HAP-1 (cell line): ENCODE data around the gene CMTM7.

Source experiments
- DNase-seq, 2 experiments: peaks; one replicate each; pipeline ENCODE4 v3.0.0-alpha.2; 2016 to 2020; ENCODE audit warnings: low spot score in 2 of 2
- H3K27me3 ChIP-seq: fragments of 250-450 bp; sonication (Bioruptor Pico); 2 replicates; pipeline ENCODE4 v1.5.1; 2020; ENCODE audit warnings: low read depth, mild to moderate bottlenecking, moderate library complexity
- H3K36me3 ChIP-seq: fragments of 250-450 bp; sonication (Bioruptor Pico); replicated peaks from 2 replicates; pipeline ENCODE4 v1.5.1; 2020; ENCODE audit warnings: mild to moderate bottlenecking
- H3K4me1 ChIP-seq: fragments of 250-450 bp; sonication (Bioruptor Pico); 2 replicates; pipeline ENCODE4 v1.5.1; 2020; ENCODE audit warnings: mild to moderate bottlenecking
- H3K4me3 ChIP-seq: fragments of 250-450 bp; sonication (Bioruptor Pico); 2 replicates; pipeline ENCODE4 v1.5.1; 2020; ENCODE audit warnings: mild to moderate bottlenecking, moderate library complexity
- H3K9me3 ChIP-seq: fragments of 250-450 bp; sonication (Bioruptor Pico); 2 replicates; pipeline ENCODE4 v1.5.1; 2020; ENCODE audit warnings: mild to moderate bottlenecking, moderate library complexity
- in situ Hi-C: fragments of 300-500 bp; cut with MboI; formaldehyde crosslinking; loops from 3 replicates; pipeline ENCODE4 v1.14.3; 2020; ENCODE audit warnings: low sequenced_read_pairs, inconsistent platforms, mixed read lengths

Gene CMTM7

DNA sequence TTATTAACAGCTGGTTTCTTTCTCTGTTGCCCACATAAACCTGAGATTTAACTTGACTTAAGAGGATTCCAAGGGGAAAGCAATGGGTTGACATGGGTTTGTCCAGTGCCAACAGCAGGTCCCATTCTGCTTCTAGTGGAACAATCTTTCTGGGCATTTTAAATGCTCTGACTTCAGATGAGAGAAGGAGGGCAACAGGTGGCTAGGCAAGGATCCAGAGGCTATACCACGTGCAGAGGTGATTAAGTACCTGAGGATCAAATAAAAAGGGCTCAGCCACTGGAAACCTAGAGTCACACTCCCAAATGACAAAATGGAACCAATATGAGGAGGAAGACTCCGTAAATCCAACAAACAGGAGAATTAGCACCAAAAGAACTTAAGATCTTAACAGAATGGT is 82.5 kb downstream of the CMTM7 start:
- in situ Hi-C loops: loop anchor here (10.0 kb wide), 1 partner anchor 179 kb away; no protein-coding TSS in a partner anchor
- Histone ChIP-seq H3K4me3 (no peak overlapping the region), H3K4me1 (no peaks in the 10 kb centered on the region), H3K9me3 (no peaks in the 10 kb centered on the region), H3K36me3 (no peaks in the 10 kb centered on the region), H3K27me3 (no peaks in the 10 kb centered on the region)
- no peak for DNase-seq

GRCh38 chr3:32480604-32481003 is 89.0 kb downstream of the CMTM7 start:
- in situ Hi-C loops: no loop called here
- Histone ChIP-seq H3K27me3 (no peaks in the 10 kb centered on the region), H3K4me3 (no peak overlapping the region), H3K9me3 (no peaks in the 10 kb centered on the region), H3K36me3 (0 out of 2 replicates have a peak, but pooled peaks cover 5% of the 10 kb centered on the region), H3K4me1 (no peaks in the 10 kb centered on the region)
- DNase-seq: no peak

DNA sequence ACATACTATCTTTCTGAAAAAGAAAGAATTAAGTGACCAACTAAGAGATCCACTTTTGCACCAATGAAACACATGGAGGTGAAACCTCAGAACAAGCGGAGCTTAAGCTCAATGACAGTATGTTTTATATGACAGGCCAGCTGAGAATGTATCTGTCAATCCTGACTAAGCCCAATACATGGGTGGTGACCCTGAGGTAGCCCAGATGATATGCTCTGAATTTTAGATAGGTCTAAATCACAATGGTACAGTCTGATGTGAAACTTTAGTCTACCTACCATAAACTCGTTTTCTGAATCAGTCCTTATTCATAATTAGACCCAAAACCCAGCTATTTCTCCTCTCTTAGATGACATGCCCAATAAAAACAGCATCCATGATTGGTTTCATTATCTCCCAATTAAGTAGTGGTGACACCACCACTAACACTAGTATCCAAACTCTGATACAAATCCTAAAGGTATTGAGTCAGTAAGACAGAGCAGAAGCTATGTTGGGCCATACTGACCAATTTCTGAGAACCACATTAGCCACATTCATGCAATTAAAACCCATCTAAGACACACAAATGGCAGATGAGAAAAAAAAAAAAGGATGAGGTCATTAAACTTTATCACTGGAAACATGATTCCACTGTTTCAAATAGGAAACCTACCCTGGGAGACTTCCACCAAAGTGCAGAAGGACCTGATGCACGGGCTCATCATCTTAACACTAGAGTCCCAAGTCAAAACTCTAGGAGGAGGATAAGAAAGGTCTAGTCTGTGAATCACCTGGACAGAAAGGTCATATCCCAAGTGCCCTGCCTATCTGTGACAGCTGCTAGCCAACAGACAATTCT is 90.4 kb downstream of the CMTM7 start:
- Histone ChIP-seq H3K9me3 (no peaks in the 10 kb centered on the region), H3K4me3 (no peak overlapping the region), H3K36me3 (0 out of 2 replicates have a peak, but pooled peaks cover 5% of the 10 kb centered on the region), H3K27me3 (no peaks in the 10 kb centered on the region), H3K4me1 (no peaks in the 10 kb centered on the region)
- DNase-seq: no peak
- in situ Hi-C loops: no loop called here

- Histone ChIP-seq H3K36me3 (0 out of 2 replicates have a peak, but pooled peaks cover 5% of the 10 kb centered on the region), H3K4me3 (no peak overlapping the region), H3K27me3 (no peaks in the 10 kb centered on the region), H3K4me1 (no peaks in the 10 kb centered on the region), H3K9me3 (no peaks in the 10 kb centered on the region)
- in situ Hi-C loops: no loop called here
- no peak for DNase-seq
Measured at GRCh38 chr3:32482693-32483092, 91.0 kb downstream of the CMTM7 start.

DNA sequence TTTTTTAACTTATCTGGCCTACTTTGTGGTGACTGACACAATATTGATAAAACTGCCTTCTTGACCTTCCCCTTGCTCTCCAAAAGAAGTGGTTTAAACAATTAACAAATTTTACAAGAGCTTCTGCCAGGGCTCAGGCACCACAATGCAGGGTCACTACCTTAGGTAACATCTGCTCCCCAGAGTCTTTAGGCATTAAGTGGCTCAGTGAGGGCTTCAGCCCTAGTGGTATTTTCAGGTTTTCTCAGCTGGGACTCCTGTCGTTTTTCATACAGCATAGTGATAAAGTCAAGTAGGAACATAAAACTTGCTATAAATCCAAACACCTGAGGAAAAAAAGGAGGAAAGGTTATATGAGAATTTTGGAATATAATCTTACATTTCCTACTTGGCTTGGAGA is 92.1 kb downstream of the CMTM7 start:
- no peaks in the 10 kb centered on the region for H3K27me3 ChIP-seq
- H3K4me3 ChIP-seq: no peak overlapping the region
- DNase-seq: no peak
- H3K36me3 ChIP-seq: 0 out of 2 replicates have a peak, but pooled peaks cover 5% of the 10 kb centered on the region
- no peaks in the 10 kb centered on the region for H3K4me1 ChIP-seq
- H3K9me3 ChIP-seq: no peaks in the 10 kb centered on the region
- in situ Hi-C loops: no loop called here

DNA sequence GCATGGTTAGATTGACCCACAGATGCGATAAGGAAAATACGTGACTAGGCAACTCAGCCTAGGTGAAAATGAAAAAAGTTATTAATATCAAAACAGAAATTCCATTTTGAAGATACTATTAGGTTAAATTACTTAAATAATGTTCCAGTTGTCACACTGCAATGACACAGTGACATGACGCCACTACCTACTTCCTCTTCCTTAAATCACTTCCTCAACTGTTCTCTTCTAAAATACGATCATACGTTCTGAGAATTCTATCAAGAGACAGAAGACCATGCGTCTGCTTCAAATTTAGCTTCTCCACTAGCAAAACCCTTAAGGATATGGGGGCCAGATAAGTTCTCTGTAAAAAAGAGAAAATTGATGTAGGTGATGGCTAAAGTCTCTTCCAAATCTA is 92.8 kb downstream of the CMTM7 start:
- Histone ChIP-seq H3K36me3 (0 out of 2 replicates have a peak, but pooled peaks cover 5% of the 10 kb centered on the region), H3K27me3 (no peaks in the 10 kb centered on the region), H3K4me3 (no peak overlapping the region), H3K4me1 (no peaks in the 10 kb centered on the region), H3K9me3 (no peaks in the 10 kb centered on the region)
- in situ Hi-C loops: no loop called here
- DNase-seq: no peak

DNA sequence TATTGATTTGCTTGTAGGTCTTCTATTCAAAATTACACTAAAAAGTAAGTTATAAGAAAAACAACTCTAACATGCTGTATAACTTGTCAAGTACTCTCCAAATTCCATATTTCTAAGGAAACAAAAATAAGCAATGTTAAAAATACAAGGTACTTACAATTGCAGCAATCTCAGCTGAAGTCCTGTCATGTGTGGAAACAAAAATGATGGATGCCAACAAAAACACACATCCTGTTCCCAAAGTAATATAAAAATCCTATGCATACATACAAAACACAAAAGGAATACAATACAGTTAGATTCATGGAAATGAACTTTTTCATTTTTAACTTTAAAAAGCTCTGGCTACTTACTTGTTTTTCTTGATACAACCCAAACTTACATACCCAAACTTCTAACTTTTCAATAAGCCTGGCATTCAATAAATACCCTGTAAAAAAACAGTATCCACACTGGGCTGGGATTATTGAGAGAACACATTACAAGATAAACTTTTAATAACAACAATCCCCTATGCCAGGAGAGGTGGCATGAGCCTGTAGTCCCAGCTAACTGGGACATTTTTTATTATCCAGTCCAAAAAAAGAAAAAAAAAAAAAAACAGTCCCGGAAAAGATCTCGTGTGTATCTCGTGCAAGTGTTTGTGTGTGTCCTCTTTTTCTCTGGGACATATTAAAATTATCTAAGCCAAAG is 96.3 kb downstream of the CMTM7 start:
- no peak overlapping the region for H3K4me3 ChIP-seq
- DNase-seq: no peak
- 0 out of 2 replicates have a peak, but pooled peaks cover 5% of the 10 kb centered on the region for H3K36me3 ChIP-seq
- no peaks in the 10 kb centered on the region for H3K4me1 ChIP-seq
- H3K9me3 ChIP-seq: no peaks in the 10 kb centered on the region
- in situ Hi-C loops: no loop called here
- H3K27me3 ChIP-seq: no peaks in the 10 kb centered on the region

DNA sequence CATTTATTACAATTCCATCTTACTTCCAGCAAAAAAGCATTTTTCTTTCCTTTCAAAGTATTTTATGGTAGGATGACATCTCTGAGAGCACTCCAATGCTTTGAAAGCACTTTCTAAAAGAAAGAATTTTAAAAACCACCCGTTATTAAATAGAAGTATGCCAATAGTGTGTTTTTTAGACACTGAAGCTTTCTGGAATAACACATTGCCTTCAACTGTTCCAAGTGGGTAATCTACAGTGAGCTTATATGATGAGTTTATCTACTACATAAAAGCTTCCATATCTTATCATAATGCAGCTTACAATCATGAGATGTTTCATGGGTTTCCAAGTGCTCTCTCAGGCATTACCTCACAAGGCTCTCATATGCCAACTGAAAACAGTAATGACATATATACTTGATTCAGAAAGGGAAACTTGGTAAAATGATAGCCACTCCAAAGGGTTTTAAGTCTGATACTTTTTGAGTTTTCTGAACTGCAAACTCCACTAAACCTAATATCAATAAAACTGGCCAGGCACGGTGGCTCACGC is 96.9 kb downstream of the CMTM7 start:
- Histone ChIP-seq H3K9me3 (no peaks in the 10 kb centered on the region), H3K4me1 (no peaks in the 10 kb centered on the region), H3K27me3 (no peaks in the 10 kb centered on the region), H3K36me3 (0 out of 2 replicates have a peak, but pooled peaks cover 5% of the 10 kb centered on the region), H3K4me3 (no peak overlapping the region)
- no peak for DNase-seq
- in situ Hi-C loops: no loop called here

DNA sequence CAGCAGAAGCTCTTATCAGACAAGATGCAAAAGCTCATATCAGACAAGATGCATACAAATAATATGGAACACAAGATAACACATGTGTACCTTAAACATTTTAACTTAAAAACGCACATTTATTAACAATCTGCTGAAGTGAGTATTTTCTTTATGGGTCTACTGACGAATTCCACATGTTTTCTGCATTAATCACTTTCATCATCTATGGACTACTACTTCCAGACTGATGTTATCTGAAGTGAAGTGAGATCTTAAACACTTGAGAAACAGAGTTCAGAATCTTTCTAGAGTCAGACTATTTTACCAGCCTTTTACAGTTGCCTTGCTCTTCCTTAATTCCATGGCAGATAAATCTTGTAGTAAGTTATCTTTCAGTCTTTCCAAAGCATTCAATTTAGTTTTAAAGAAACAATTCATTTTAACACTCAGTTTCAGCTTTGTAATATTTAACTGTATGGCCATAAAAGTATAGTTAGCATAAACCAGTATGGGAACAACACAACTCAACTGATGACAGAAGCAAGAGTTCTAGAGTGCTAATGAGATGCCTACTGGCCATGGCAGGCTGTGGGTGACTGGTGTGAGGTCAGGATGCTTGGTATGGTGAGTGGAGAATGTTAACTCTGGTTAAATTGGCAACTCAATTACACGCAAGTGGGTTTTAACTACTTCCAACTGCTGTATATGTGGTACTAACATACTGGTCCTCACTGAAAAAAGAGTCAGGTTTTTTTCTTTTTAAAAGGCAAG is 101.2 kb downstream of the CMTM7 start:
- no peak for DNase-seq
- Histone ChIP-seq H3K27me3 (no peaks in the 10 kb centered on the region), H3K4me1 (no peaks in the 10 kb centered on the region), H3K36me3 (no peaks in the 10 kb centered on the region), H3K9me3 (no peaks in the 10 kb centered on the region), H3K4me3 (no peak overlapping the region)
- in situ Hi-C loops: no loop called here

DNA sequence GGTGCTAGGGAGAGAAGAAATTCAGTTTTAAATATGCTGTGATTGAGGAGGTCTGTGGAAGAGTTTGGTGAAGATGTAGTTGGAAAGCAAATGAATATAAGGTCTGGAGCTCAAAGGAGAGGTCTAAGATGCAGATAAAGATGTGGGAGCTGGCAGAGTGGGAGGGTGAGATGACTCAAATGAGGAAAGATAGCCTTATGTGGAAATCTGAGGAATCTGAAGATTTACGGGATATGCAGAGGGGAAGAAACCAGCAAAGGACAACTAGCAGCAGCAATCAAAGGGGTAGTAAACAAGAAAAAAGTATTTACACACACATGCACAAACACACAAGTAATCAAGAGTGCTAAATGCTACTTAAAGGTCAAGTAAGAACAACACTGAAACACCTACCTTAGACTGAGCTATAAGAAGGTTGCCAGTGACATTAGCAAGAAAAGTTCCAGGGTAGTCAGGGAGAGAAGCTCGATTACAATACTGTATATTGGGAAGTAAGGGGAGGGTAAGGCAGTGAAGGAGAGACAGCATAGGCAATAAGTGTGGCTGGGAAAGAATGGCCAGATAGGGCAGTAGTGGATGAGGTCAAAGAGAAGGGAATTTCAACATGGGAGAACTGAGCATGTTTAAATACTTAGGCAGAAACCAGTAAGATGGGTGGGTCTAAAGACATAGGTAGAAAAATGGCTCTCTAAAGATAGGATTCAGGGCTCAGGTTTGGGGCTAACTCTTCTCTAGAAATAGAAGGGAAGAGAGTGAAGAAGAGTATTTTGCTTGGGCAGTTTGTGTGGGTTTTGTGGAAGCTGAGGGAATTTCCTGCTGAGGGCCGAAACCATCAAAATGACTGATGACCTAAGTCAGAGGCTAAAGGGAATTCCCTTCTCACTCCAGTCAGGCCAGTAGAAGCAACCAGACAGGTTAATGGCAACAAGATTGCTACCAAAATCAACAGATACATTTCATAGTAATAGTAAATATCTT is 102.1 kb downstream of the CMTM7 start:
- no peak for DNase-seq
- Histone ChIP-seq H3K27me3 (no peaks in the 10 kb centered on the region), H3K4me1 (no peaks in the 10 kb centered on the region), H3K9me3 (no peaks in the 10 kb centered on the region), H3K4me3 (no peak overlapping the region), H3K36me3 (no peaks in the 10 kb centered on the region)
- in situ Hi-C loops: no loop called here

GRCh38 chr3:32495085-32495484 is 103.4 kb downstream of the CMTM7 start:
- Histone ChIP-seq H3K4me3 (no peak overlapping the region), H3K27me3 (no peaks in the 10 kb centered on the region), H3K36me3 (no peaks in the 10 kb centered on the region), H3K4me1 (peaks cover 1% of the 10 kb centered on the region), H3K9me3 (no peaks in the 10 kb centered on the region)
- no peak for DNase-seq
- in situ Hi-C loops: no loop called here

GRCh38 chr3:32495609-32496008 is 104.0 kb downstream of the CMTM7 start:
- no peak for DNase-seq
- in situ Hi-C loops: no loop called here
- peaks cover 6% of the 10 kb centered on the region for H3K4me1 ChIP-seq
- no peaks in the 10 kb centered on the region for H3K9me3 ChIP-seq
- no peaks in the 10 kb centered on the region for H3K27me3 ChIP-seq
- H3K4me3 ChIP-seq: no peak overlapping the region
- no peaks in the 10 kb centered on the region for H3K36me3 ChIP-seq

DNA sequence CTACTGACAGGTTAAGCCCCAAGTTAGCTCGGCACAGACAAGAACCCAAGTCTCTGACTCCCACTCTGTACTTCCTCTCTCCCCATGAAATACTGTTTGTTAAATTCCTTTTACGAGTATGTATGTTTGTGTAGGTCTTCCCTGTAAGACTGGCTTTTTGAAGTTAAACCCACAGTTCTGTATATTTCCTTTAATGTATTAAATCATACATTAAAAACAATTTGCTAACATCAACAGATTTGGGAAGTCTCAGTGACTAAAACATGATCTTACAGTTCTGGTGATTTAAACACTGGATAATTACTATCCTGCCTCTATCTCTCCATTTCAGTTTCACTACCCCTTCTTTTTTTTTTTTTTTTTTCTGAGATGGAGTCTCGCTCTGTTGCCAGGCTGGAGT is 106.6 kb downstream of the CMTM7 start:
- Histone ChIP-seq H3K9me3 (no peaks in the 10 kb centered on the region), H3K4me1 (peaks cover 16% of the 10 kb centered on the region), H3K4me3 (no peak overlapping the region), H3K27me3 (no peaks in the 10 kb centered on the region), H3K36me3 (no peaks in the 10 kb centered on the region)
- no peak for DNase-seq
- in situ Hi-C loops: no loop called here
